H1 (cell line): ENCODE measurements around the gene RPS25. TPM values are rescaled to one million over a fixed set of nuclear protein-coding genes. Genes with fewer than 3 reads are reported as not detected.

Experiments used
- CTCF ChIA-PET: fragments of 300-600 bp; sonication (Branson Sonifier 250); formaldehyde crosslinking; loops from one replicate; lab custom pipeline; 2021; ENCODE audit not compliant: partially characterized antibody; lab: Charles Lee
- POLR2A ChIA-PET: fragments of 300-600 bp; sonication (Branson Sonifier 250); formaldehyde crosslinking; loops from one replicate; lab custom pipeline; 2021; ENCODE audit warnings: inconsistent platforms; ENCODE audit not compliant: partially characterized antibody; lab: Charles Lee
- DNase-seq, 2 experiments: peaks; one replicate each; pipeline versions ENCODE4 v3.0.0 to v3.0.0-alpha.2; 2010 to 2022; ENCODE audit warnings: low spot score in 2 of 2, low read depth in 1 of 2, mixed read lengths in 1 of 2
- FAIRE-seq: peaks from 2 replicates; lab custom pipeline; 2011; peaks lifted over from hg19 to GRCh38; lab: Jason Lieb, UNC
- H2AFZ ChIP-seq: 2 replicates; pipeline ENCODE4 v1.8.1; 2012; ENCODE audit warnings: low read length, inconsistent platforms
- H2AK5ac ChIP-seq: 2 replicates; pipeline ENCODE4 v1.6.1; 2013; ENCODE audit warnings: low read depth, low read length
- H2BK120ac ChIP-seq: replicated peaks from 2 replicates; pipeline ENCODE3; 2013; ENCODE audit warnings: low read depth, low read length, inconsistent platforms
- H2BK12ac ChIP-seq: 2 replicates; pipeline ENCODE4 v1.6.1; 2013; ENCODE audit warnings: low read depth, low read length
- H2BK15ac ChIP-seq: 2 replicates; pipeline ENCODE4 v1.6.1; 2013; ENCODE audit warnings: low read length
- H2BK20ac ChIP-seq: 2 replicates; pipeline ENCODE4 v1.6.1; 2013; ENCODE audit warnings: low read length
- H2BK5ac ChIP-seq: 2 replicates; pipeline ENCODE4 v1.6.1; 2013; ENCODE audit warnings: low read depth, low read length
- H3K14ac ChIP-seq: 2 replicates; pipeline ENCODE4 v1.6.1; 2013; ENCODE audit warnings: inconsistent platforms; ENCODE audit not compliant: insufficient read length
- H3K18ac ChIP-seq: 2 replicates; pipeline ENCODE4 v1.6.1; 2013; ENCODE audit warnings: low read length; ENCODE audit errors: extremely low read depth
- H3K23ac ChIP-seq: 2 replicates; pipeline ENCODE4 v1.6.1; 2013; ENCODE audit warnings: inconsistent platforms; ENCODE audit not compliant: insufficient read length
- H3K23me2 ChIP-seq: 2 replicates; pipeline ENCODE4 v1.6.1; 2013; ENCODE audit warnings: low read depth, low read length
- H3K27ac ChIP-seq: 2 replicates; pipeline ENCODE4 v1.6.1; 2011; ENCODE audit warnings: low read depth, low read length, inconsistent platforms
- H3K27me3 ChIP-seq, 4 experiments: replicated peaks in 1 of 4; 1 replicate in 1 of 4; 2 replicates in 3 of 4; pipeline versions ENCODE4 v1.6.1 to v1.8.1; 2011 to 2013; ENCODE audit warnings: low read length in 3 of 4, mild to moderate bottlenecking in 3 of 4, inconsistent platforms in 2 of 4, mixed read lengths in 2 of 4, moderate library complexity in 1 of 4; ENCODE audit not compliant: control insufficient read depth in 3 of 4, insufficient read depth in 3 of 4; ENCODE audit errors: extremely low read depth in 1 of 4
- H3K36me3 ChIP-seq, 4 experiments: 2 replicates each; pipeline versions ENCODE4 v1.6.1 to v1.8.1; 2011 to 2013; ENCODE audit warnings: mild to moderate bottlenecking in 4 of 4, low read length in 3 of 4, moderate library complexity in 2 of 4, control low read depth in 1 of 4, inconsistent platforms in 1 of 4; ENCODE audit not compliant: insufficient read depth in 4 of 4, control insufficient read depth in 2 of 4
- H3K4ac ChIP-seq: replicated peaks from 2 replicates; pipeline ENCODE3; 2013; ENCODE audit warnings: low read length, low read depth, mixed read lengths, inconsistent platforms; ENCODE audit not compliant: insufficient read length
- H3K4me1 ChIP-seq, 4 experiments: replicated peaks in 1 of 4; 1 replicate in 1 of 4; 2 replicates in 3 of 4; pipeline versions ENCODE4 v1.6.1 to v1.8.1; 2011 to 2013; ENCODE audit warnings: low read length in 3 of 4, inconsistent platforms in 2 of 4, mixed read lengths in 1 of 4; ENCODE audit not compliant: insufficient read depth in 4 of 4, control insufficient read depth in 3 of 4
- H3K4me2 ChIP-seq, 2 experiments: 2 replicates each; pipeline versions ENCODE4 v1.6.1 to v1.8.1; 2011 to 2013; ENCODE audit warnings: low read depth in 2 of 2, low read length in 2 of 2, control low read depth in 1 of 2, inconsistent platforms in 1 of 2, mild to moderate bottlenecking in 1 of 2; ENCODE audit not compliant: insufficient read depth in 1 of 2
- H3K4me3 ChIP-seq, 4 experiments: fragments of 200-600, 300-600 bp in 1 of 4; sonication (generic), shearing (Covaris generic), sonication (Bioruptor Twin) in 1 of 4; 2 replicates each; pipeline versions ENCODE4 v1.5.1 to v1.8.1; 2011 to 2016; ENCODE audit warnings: low read length in 4 of 4, low read depth in 3 of 4, control low read depth in 2 of 4, inconsistent platforms in 2 of 4, mild to moderate bottlenecking in 2 of 4, mixed read lengths in 1 of 4, moderate library complexity in 1 of 4; ENCODE audit not compliant: insufficient read depth in 2 of 4; ENCODE audit errors: extremely low read depth in 1 of 4
- H3K56ac ChIP-seq: replicated peaks from 2 replicates; pipeline ENCODE3; 2013; ENCODE audit warnings: low read depth, mild to moderate bottlenecking, mixed read lengths, low read length, inconsistent platforms; ENCODE audit not compliant: insufficient read length
- H3K79me1 ChIP-seq: 2 replicates; pipeline ENCODE4 v1.6.1; 2013; ENCODE audit warnings: low read depth, low read length, control low read depth
- H3K79me2 ChIP-seq, 2 experiments: 2 replicates each; pipeline versions ENCODE4 v1.6.1 to v1.8.1; 2012 to 2013; ENCODE audit warnings: low read length in 2 of 2, mild to moderate bottlenecking in 2 of 2, inconsistent platforms in 1 of 2; ENCODE audit not compliant: insufficient read depth in 2 of 2, control insufficient read depth in 1 of 2
- H3K9ac ChIP-seq, 4 experiments: replicated peaks in 1 of 4; 1 replicate in 1 of 4; 2 replicates in 3 of 4; pipeline versions ENCODE4 v1.6.1 to v1.8.1; 2011 to 2013; ENCODE audit warnings: low read depth in 3 of 4, low read length in 3 of 4, control low read depth in 2 of 4, mild to moderate bottlenecking in 2 of 4, moderate library complexity in 2 of 4, inconsistent platforms in 1 of 4; ENCODE audit errors: extremely low read depth in 1 of 4
- H3K9me3 ChIP-seq, 2 experiments: 2 replicates each; pipeline versions ENCODE4 v1.6.1 to v1.8.1; 2012 to 2013; ENCODE audit warnings: mild to moderate bottlenecking in 2 of 2, moderate library complexity in 2 of 2, control low read depth in 1 of 2, inconsistent platforms in 1 of 2, low read depth in 1 of 2, low read length in 1 of 2, mixed read lengths in 1 of 2; ENCODE audit not compliant: insufficient read depth in 2 of 2
- H4K20me1 ChIP-seq, 2 experiments: replicated peaks in 1 of 2; 2 replicates each; pipeline versions ENCODE3 to v1.8.1; 2011 to 2013; ENCODE audit warnings: inconsistent platforms in 2 of 2, low read length in 2 of 2, mild to moderate bottlenecking in 1 of 2; ENCODE audit not compliant: insufficient read depth in 2 of 2, control insufficient read depth in 1 of 2
- H4K5ac ChIP-seq: 2 replicates; pipeline ENCODE4 v1.6.1; 2013; ENCODE audit warnings: low read length, low read depth, mixed read lengths, inconsistent platforms; ENCODE audit not compliant: insufficient read length
- H4K8ac ChIP-seq: 2 replicates; pipeline ENCODE4 v1.8.0; 2013; ENCODE audit warnings: mild to moderate bottlenecking, moderate library complexity, low read length, inconsistent platforms; ENCODE audit not compliant: insufficient read depth; ENCODE audit errors: extremely low read depth
- H4K91ac ChIP-seq: replicated peaks from 2 replicates; pipeline ENCODE3; 2013; ENCODE audit warnings: low read length, mixed read lengths, inconsistent platforms; ENCODE audit not compliant: insufficient read length
- BACH1 ChIP-seq: IDR thresholded peaks from 2 replicates; pipeline ENCODE4 v1.6.1; 2012; ENCODE audit warnings: low read length, improper control_type of control experiment
- BRCA1 ChIP-seq: IDR thresholded peaks from 2 replicates; pipeline ENCODE4 v1.6.1; 2012; ENCODE audit warnings: low read depth, low read length, improper control_type of control experiment
- CBX8 ChIP-seq: fragments of 300-800, 300-1000 bp; sonication (generic); IDR thresholded peaks from 2 replicates; pipeline ENCODE4 v1.7.1; 2016; ENCODE audit warnings: low read depth, low read length, borderline replicate concordance
- CHD2 ChIP-seq: IDR thresholded peaks from 2 replicates; pipeline ENCODE4 v1.6.1; 2012; ENCODE audit warnings: low read length, improper control_type of control experiment
- EGR1 ChIP-seq: IDR thresholded peaks from 2 replicates; pipeline ENCODE4 v1.6.1; 2011; ENCODE audit warnings: low read depth, low read length, borderline replicate concordance
- GABPA ChIP-seq: IDR thresholded peaks from 2 replicates; pipeline ENCODE4 v1.6.1; 2011; ENCODE audit warnings: mild to moderate bottlenecking, low read length, moderate library complexity, borderline replicate concordance; ENCODE audit not compliant: insufficient read depth
- HDAC2 ChIP-seq, 2 experiments: fragments of 300-600 bp in 1 of 2; sonication (generic) in 1 of 2; IDR thresholded peaks; 2 replicates each; pipeline ENCODE4 v1.6.1; 2011 to 2012; ENCODE audit warnings: low read depth in 2 of 2, low read length in 2 of 2, mild to moderate bottlenecking in 2 of 2, moderate library complexity in 2 of 2, borderline replicate concordance in 1 of 2, inconsistent platforms in 1 of 2
- POLR2A ChIP-seq, 2 experiments: IDR thresholded peaks; 1 replicate in 1 of 2; 2 replicates in 1 of 2; pipeline ENCODE4 v1.6.1; 2011; ENCODE audit warnings: low read depth in 2 of 2, low read length in 2 of 2, mild to moderate bottlenecking in 2 of 2; ENCODE audit errors: control extremely low read depth in 1 of 2
- SIRT6 ChIP-seq: IDR thresholded peaks from one replicate; pipeline ENCODE4 v1.7.1; 2012; ENCODE audit warnings: low read length, inconsistent platforms
- SP4 ChIP-seq: IDR thresholded peaks from 2 replicates; pipeline ENCODE4 v1.6.1; 2012; ENCODE audit warnings: low read length, inconsistent platforms
- SRF ChIP-seq: IDR thresholded peaks from 2 replicates; pipeline ENCODE4 v1.6.1; 2011; ENCODE audit warnings: mild to moderate bottlenecking, low read depth, low read length, moderate library complexity
- WGBS, 2 experiments: shearing (Covaris generic) in 1 of 2; methylation state at CpG; one replicate each; pipeline versions ENCODE4 v1.1.6 to v1.1.7; 2013 to 2015; ENCODE audit warnings: low lambda C conversion rate in 2 of 2, mixed read lengths in 2 of 2, inconsistent platforms in 1 of 2, low coverage in 1 of 2, missing lambda C conversion rate in 1 of 2; ENCODE audit not compliant: insufficient replicate concordance in 2 of 2, insufficient coverage in 1 of 2, insufficient read length in 1 of 2; ENCODE audit errors: extremely low coverage in 1 of 2, missing lambda C conversion rate in 1 of 2; 5-methylcytosine and 5-hydroxymethylcytosine counted together
- polyA plus RNA-seq, 7 experiments: library from polyadenylated mRNA; depleted of rRNA in 3 of 7; stranded (reverse) in 5 of 7; unstranded in 2 of 7; fragments of >200 nt in 5 of 7; fragments of 200-250 nt in 2 of 7; gene quantifications; 1 replicate in 5 of 7; 2 replicates in 1 of 7; 4 replicates in 1 of 7; pipeline versions ENCODE4 v1.2.1 to v1.2.3, GENCODE V29; 2011 to 2013; ENCODE audit warnings: missing spikeins in 2 of 7, mixed read lengths in 2 of 7
- total RNA-seq: library from RNA; stranded (reverse); fragmentation: NEBNext Ultra II Directional; extraction: Animal tissue kit (Norgen Biotek cat#: 25700); gene quantifications from 2 replicates; pipeline ENCODE4 v1.2.1, GENCODE V29; 2021

The RPS25 gene
- total and polyA plus RNA-seq, 2 of the 8 experiments (the other 6 are each of a cell fraction or from before 2014, with no cell fraction given), result 1,525 to 1,643 TPM

DNA sequence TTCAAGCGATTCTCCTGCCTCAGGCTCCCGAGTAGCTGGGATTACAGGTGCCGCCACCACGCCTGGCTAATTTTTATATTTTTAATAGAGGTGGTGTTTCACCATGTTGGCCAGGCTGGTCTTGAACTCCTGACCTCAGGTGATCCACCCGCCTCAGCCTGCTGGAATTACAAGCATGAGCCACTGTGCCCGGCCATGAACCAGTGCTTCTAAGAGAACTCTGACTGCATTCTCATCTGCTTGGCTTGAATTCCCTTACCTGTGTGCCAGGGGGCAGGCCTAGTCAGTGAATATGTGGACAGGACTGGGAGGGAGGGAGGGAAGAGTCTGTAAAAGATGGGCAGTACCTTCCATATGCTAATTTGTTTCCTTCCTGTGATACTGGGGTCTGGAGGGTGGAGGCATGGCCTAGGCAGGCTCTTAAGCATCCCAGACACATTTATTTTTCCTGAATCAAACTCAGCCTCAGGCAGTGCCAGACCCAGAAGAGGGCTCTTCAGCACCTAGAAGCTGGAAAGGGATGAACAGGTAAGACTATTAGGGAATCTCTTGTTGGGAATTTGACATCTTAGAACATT, 6.6 kb downstream of the RPS25 start:
- Histone ChIP-seq H3K9me3 (no peaks in the 10 kb centered on the region), H4K91ac (no peak overlapping the region), H3K23ac (no peak overlapping the region), H3K4me2 (no peak overlapping the region), H3K4me1 (0 out of 7 replicates have a peak, but pooled peaks cover 0 to under 1% (median 0%) of the 10 kb centered on the region in 4 experiments), H3K27me3 (no peaks in the 10 kb centered on the region), H2BK20ac (no peak overlapping the region), H2AFZ (no peak overlapping the region), H2BK120ac (no peak overlapping the region), H3K4me3 (no peak overlapping the region), H3K4ac (no peak overlapping the region), H3K56ac (no peak overlapping the region), H2AK5ac (no peak overlapping the region), H3K36me3 (peaks cover 30 to 74% (median 56%) of the 10 kb centered on the region in 4 experiments), H3K18ac (no peak overlapping the region), H4K20me1 (peaks cover 3 to 4% of the 10 kb centered on the region in 2 experiments), H2BK12ac (no peak overlapping the region), H3K79me1 (no peaks in the 10 kb centered on the region)
- CTCF ChIA-PET, result interaction anchor here (0.7 to 1.2 kb wide), 4 partner anchors 17 to 154 kb away, joined by 3 to 5 read pairs (median 4); no protein-coding TSS in a partner anchor
- 92% methylated on average over 5 of the region's 6 CpGs; no CpG with 5 or more reads in 1 of the 2 experiments for WGBS, 2 experiments
- no peak for FAIRE-seq
- TF ChIP-seq BRCA1, result no peak
- TF ChIP-seq CBX8, result no peak
- no peak for TF ChIP-seq EGR1
- TF ChIP-seq GABPA, result no peak
- no peak for TF ChIP-seq POLR2A (IDR thresholded peaks at IDR 0.05; ENCODE audit: control extremely low read depth in 1 of 2, low read depth in 2 of 2, low read length in 2 of 2)
- no peak for TF ChIP-seq CHD2
- TF ChIP-seq HDAC2 (IDR thresholded peaks at IDR 0.05; ENCODE audit: borderline replicate concordance in 1 of 2, low read depth in 2 of 2, low read length in 2 of 2), result no peak
- no peak for TF ChIP-seq SRF
- no peak for TF ChIP-seq SIRT6
- TF ChIP-seq SP4, result no peak
- TF ChIP-seq BACH1, result no peak
- TF ChIP-seq, all 59 proteins: peak for 0
- Histone ChIP-seq H3K9ac (no peak overlapping the region), H3K79me2 (peaks cover 0 to 7% of the 10 kb centered on the region in 2 experiments; a peak in 2 of 4 replicates), H3K27ac (no peak overlapping the region), H4K8ac (no peak overlapping the region), H4K5ac (no peak overlapping the region), H3K14ac (no peak overlapping the region), H2BK15ac (no peak overlapping the region), H2BK5ac (no peak overlapping the region), H3K23me2 (no peaks in the 10 kb centered on the region; the same call in 1 of the 2 replicates)
- POLR2A ChIA-PET, result interaction anchor here (1.0 to 18.5 kb wide), 4 partner anchors 12 to 46 kb away, joined by 3 to 264 read pairs (median 115); partner anchors contain the start of genes CENATAC and SLC37A4
- DNase-seq, result no peak
